Hypothalamus (tissue), 51 donors: Measurements from ENCODE around the gene MSI2.

ENCODE experiments used
- DNase-seq, 51 donors: peaks; one replicate each; lab custom pipeline; 2025; lab: John Stamatoyannopoulos, UW

MSI2 gene

GRCh38 chr17:57245786-57246185 is 10.5 kb upstream of the MSI2 start:
- DNase-seq: no peak

GRCh38 chr17:57246257-57246656 is 10.1 kb upstream of the MSI2 start:
- DNase-seq: no peak

- no peak for DNase-seq
Observed at GRCh38 chr17:57247261-57247660, 9.1 kb upstream of the MSI2 start.

DNA sequence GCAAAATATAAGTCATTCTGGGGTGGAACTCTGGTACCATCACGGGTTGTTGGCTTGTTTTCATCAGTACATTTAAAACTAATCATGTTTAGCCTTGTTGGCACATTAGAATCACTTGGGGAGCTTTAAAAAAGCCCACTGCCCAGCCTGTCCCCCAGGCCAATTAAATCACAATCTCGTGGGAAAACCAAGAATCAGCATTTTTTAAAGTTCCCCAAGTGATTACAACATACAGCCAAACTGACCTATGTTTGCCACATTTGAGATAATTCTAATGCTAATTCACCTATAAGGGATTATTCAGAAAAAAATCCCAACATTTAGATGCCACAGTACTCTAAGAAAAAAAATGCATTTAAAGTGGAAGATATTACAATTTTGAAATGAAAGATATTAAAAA is 8.4 kb upstream of the MSI2 start:
- DNase-seq: no peak

DNA sequence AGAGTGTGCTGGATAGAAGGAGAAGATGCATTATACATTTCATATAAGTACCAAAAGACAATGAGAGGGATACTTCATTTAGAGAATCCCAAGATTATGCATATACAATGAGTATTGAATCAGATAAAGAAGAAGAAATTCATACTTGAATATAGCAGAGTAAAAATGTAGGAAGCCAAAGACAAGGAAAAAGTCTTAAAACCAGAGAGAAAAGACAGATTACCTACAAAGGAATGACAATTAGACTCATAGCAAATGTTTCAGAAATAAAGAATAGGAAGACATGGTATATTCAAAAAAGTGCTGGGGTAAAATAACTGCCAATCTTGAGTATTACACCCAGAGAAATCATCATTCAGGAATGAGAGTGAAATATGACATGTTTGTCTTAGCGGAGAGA is 6.8 kb upstream of the MSI2 start:
- DNase-seq: no peak

DNA sequence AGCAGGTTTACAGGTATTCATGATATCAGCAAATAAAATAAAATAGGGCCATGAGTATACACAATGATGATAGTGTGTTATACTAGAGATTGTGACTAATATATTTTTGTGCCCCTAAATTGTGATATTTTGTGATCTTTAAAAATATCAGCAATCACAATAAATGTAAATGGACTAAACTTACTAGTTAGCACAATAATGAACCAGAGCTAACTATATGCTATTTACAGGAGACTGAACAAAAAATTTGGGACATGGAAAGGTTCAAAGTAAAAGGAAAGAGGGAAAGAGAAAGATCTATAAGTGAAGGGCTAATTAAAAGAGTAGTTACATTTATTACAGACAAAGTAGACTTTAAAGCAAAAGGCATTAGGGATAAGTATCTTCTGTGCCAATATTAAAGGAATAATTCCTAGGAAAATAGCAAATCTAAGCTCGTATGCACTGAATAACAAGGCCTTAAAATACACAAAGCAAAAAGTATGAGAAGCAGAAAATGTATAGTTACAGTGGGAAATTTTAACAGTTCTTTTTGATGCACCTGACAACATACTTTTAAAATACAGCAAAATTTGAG is 5.0 kb upstream of the MSI2 start:
- no peak for DNase-seq

DNA sequence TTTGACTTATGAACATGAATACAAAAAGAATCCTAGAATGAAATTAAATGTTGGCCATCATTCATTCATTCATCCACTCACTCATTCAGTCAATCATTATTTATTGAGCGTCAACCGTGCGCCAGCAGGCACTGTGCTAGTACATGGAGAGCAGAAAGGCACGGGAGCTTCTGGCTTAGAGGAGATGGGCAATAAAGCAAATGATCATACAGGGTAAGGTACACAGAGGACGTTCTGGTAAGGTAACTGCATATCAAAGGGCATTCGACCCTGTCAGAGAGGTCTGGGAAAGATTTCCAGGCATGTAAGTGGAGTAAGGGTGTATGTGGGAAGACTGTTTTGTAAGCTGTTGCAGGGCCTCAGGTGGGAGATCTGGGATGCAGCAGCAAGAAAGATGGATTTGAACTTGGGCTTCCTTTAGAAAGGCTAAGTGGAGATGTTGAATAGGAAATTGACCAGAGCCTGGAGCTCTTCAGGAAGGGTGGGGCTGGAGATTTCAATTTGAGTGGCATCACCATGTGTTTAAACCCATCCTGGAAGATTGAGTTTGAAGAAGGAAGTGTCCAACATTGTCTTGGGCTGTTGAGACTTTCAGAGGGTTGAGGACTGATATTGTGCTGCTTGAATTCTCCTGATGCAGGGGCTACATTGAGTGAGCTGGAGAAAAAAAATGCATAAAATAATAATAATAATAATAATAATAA is 2.8 kb upstream of the MSI2 start:
- DNase-seq: no peak

DNA sequence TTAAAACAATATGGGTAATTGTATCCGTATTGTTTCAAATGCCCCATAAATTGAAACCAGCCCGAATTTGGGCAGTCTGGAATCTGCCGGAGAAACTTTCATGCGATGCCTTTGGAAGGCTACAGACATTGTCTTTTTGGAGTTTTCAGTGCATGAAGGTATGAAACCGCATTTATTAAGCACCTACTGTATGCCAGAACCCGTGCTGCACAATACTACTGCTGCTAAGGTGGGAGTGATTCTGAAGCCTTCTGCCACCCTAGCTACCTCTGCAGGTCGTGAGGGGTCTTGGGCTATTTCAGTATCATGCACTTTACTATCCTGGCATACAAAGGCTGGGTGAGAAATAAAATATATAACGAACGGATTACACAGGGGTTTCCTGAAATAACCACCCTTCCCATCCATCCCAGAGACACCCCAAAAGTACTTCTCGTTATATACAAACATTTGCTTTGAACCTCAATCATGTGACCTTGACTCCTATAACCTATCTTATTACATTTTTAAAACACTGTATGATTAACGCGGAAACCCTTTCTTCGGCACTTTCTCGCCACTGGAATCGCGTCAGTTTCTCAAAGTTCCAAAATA is 1.0 kb upstream of the MSI2 start:
- DNase-seq: no peak

GRCh38 chr17:57256708-57257112 is 387 bp downstream of the MSI2 start:
- peak in 5 of 51 donors; percentile 36 to 73 (median 56) for DNase-seq

DNA sequence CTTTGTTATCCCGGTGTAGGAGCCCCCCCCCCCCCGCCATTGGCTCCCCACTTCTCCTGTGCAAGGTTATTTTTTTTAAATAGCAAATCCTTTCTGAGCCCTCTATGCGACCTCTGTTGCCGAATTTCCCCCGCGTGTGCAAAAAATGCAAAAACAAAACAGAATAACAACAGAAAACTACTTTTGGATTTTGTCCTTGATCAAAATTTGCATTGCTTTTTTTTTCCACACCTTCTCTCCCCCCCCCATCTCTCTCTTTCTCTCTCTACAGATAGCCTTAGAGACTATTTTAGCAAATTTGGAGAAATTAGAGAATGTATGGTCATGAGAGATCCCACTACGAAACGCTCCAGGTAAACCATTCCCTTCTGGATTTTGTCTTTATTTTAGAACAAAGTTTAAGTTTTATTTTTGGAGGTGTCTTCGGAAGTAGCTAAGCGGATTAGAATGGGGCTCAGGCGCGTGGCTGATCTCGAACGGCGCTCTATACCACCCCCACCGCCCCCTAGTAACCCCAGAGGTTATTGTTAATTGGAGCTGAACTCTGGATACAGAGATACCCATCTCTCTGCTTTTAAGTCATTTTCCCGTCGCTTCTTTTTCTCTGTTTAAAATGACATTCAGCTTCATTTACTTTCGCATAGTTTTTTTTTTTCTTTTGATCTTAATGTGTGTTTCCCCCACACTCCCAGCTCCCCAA is 1.0 kb downstream of the MSI2 start:
- no peak for DNase-seq

DNA sequence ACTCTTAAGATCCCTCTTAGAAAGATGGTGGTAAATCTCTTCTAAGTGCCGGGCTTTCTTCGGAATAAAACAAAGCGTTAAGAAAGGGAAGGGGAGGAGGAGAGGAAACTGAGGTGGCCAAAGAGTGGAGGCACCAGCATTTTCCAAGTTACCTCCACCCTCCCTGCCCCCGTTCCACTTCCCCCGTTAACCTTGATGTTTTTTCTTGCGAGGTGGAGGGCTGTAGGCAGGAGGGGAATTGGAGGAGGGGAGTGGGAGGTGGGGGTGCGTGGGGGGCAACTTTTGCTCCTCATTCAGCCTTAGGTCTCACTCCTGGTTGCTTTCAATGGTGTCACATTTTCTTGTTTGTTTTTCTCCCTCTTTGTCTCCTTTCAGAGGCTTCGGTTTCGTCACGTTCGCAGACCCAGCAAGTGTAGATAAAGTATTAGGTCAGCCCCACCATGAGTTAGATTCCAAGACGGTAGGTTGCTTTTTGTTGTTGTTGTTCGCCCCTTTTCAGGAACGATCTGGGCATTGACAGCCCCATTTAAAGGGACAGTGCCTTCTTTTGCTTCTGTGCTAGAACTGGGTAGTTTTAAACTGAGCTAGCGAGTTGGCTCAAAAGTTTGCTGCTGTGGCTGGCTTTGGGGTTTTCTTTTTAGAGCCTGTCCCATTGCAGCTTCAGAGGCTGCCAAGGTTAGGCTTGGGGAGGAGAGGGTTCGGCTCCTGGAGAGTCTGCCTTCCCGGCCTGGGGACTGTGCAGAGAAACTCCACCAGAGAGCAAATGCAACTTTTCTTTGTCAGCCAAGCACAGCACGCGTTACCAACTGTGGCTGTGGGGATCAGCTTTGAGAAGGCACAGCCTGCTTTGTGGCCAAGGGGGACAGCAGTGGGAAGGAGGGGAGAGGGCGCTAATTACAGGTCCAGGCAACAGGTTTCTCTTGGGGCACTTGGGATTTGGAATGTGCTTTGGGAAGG is 1.9 kb downstream of the MSI2 start:
- peak in 13 of 51 donors; percentile 23 to 73 (median 30) for DNase-seq

GRCh38 chr17:57259306-57259705 is 3.0 kb downstream of the MSI2 start:
- no peak for DNase-seq

DNA sequence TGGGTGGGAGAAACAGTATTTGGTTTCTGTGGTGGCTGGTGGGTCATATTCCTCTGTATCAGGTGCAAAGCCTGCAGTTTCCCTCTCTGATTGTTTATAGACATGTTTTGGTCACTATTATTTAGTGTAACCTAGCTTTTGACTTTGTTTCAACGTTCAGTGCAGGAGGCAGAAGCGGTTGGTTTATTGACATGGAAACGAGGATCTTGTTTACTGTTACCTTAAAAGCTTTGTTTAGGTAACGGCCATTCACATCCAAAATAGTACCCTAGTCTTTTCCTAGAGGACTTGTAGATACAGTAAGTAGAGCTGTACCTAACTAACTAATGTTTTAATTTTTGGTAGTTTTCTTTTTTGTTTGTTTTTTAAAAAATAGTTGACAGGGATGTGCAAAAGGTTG is 3.5 kb downstream of the MSI2 start:
- DNase-seq: no peak

DNA sequence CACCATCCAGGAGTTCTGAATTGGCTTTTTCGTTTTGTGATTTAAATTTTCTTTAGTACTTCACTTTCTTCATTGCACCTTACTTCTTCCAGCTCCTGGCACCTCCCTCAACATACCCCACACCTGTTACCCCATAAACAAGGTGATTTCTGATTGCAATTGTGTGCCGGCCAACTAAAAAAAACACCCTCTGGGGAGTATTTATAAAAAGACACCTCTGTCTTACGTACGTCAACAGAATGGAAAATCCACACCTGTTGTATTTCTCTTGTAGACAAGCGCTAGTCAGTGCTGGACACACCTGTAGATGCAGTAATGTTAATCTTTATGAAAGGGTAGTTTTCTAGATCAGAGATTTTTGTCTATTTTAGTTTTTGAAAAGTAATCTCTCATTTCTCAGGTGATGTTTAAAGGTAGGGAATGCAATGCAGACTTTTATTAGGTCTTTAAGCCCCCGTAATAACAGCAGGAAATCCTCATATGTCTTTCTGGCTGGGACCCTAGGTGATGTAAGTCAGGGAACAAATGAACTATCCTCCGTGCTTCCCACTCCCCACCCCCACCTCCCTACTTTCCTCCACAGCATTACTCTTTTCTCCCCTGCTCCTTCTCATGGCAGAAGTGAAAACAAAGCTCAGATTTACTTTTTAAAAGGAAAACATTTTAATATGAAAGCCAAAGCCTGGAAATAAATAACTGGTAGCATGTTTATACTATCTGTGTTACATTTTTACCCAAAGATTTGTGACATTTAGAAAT is 4.2 kb downstream of the MSI2 start:
- no peak for DNase-seq

- no peak for DNase-seq
Observed at GRCh38 chr17:57261084-57261461, 4.8 kb downstream of the MSI2 start.

DNA sequence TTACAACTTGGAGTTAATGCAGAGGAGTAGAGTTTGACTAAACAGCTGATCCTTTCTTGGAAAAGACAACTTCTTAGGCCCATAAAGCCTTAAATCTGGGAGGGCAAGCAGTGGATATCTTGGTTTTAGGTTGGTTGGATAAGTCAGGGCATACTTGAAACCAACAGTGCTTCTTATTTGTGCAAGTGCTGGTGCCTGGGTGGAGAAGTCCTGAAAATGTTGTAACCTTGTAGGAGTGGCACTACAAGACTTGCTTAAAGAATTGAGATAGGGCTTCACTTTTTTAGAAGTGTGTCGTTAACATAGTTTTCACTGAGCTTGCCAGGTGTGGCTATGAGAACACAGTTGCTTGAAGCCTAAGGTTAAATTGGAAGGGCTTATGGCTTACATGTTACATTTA is 6.2 kb downstream of the MSI2 start:
- no peak for DNase-seq

DNA sequence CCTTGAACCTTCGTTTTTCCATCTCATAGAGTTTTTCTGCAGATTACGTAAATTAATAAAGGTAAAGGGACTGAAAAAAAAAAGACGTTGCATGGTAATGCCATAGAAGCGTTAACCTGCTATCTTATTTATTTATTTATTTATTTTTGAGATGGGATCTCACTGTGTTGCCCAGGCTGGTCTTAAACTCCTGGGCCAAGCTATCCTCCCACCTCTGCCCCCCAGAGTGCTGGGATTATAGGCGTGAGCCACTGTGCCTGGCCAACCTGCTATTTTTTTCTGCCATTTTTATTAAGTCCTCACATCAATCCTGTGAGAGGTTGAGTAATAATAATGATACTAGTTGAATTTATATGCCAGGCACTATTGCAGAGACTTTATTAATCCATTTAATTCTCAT is 7.9 kb downstream of the MSI2 start:
- no peak for DNase-seq

- DNase-seq: no peak
Observed at GRCh38 chr17:57264776-57265175, 8.5 kb downstream of the MSI2 start.

DNA sequence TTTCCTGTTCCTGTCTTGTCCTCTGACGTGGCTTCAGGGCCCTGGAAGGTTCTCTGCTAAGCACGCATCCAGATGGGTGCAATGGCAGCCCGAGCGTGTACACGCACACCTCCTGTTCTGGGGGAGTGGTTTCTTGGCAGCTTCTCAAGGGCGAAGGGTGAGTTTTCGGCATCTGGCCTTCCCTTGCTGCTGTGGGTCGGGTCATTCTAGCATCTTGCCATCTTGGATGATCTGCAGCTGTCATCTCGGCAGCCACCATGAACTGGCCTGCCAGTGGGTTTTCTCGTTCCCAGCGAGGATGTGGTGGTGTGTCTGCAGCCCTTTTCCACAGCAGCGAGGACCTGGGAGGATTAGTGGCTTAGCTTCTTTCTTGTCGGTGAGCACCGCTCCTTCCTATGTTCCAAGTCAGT is 10.6 kb downstream of the MSI2 start:
- no peak for DNase-seq

- DNase-seq: no peak
Observed at GRCh38 chr17:57268181-57268580, 11.9 kb downstream of the MSI2 start.
